ENCODE data around the gene NCOA1. TPM values are rescaled to one million over a fixed set of nuclear protein-coding genes. Genes with fewer than 3 reads are reported as not detected.
A peak's percentile ranks its signal among the peaks of the same experiment; 100 is the strongest.
"Not testable (repeated sequence)": the region's sequence is repeated elsewhere in the genome, so short reads cannot be mapped to it uniquely, and the experiment has no call there.

Gene NCOA1
- total RNA-seq, 2 donors from 2014 or later = 20.1 to 22.6 TPM

DNA sequence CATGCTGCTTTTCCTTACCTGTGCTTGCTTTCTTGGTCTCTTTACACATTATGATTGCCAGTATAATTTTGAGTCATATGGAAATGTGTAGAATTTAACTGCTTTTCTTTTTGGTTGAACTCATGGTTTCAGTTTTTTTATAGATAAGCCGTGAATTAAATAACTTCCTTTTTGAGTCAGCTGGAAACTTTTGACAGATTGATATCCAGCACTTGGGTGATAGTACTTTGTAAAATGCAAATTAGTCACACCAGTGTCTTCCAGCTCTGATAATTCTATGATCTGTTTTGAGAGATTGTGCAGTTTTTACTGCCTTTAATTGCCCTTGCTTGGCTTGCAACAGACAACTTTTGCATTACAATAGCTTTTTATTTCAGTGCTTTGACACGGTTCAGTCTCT is 86.4 kb downstream of the NCOA1 start:
- TF ChIP-seq, protein P1, sequence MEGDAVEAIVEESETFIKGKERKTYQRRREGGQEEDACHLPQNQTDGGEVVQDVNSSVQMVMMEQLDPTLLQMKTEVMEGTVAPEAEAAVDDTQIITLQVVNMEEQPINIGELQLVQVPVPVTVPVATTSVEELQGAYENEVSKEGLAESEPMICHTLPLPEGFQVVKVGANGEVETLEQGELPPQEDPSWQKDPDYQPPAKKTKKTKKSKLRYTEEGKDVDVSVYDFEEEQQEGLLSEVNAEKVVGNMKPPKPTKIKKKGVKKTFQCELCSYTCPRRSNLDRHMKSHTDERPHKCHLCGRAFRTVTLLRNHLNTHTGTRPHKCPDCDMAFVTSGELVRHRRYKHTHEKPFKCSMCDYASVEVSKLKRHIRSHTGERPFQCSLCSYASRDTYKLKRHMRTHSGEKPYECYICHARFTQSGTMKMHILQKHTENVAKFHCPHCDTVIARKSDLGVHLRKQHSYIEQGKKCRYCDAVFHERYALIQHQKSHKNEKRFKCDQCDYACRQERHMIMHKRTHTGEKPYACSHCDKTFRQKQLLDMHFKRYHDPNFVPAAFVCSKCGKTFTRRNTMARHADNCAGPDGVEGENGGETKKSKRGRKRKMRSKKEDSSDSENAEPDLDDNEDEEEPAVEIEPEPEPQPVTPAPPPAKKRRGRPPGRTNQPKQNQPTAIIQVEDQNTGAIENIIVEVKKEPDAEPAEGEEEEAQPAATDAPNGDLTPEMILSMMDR (conservative IDR thresholded peaks at IDR 0.05) = no peak
- Histone ChIP-seq H3K4me1 (ENCODE audit: control insufficient read depth, insufficient read depth, low read length) (no peaks in the 10 kb centered on the region), H3K36me3 (ENCODE audit: control insufficient read depth, insufficient read depth, low read length) (no peaks in the 10 kb centered on the region), H3K9ac (ENCODE audit: extremely low read depth, low read length, poor library complexity, severe bottlenecking) (no peak overlapping the region), H3K27ac (ENCODE audit: low read depth, low read length) (no peak overlapping the region), H3K4me3 (ENCODE audit: low read length) (no peak overlapping the region), H3K27me3 (ENCODE audit: control insufficient read depth, insufficient read depth, low read length, poor library complexity, severe bottlenecking) (peaks cover 14% of the 10 kb centered on the region), H3K9me3 (ENCODE audit: control insufficient read depth, low read length) (no peaks in the 10 kb centered on the region)
- peaks cover 10% of the 10 kb centered on the region for H3K27me3 Mint-ChIP-seq (ENCODE audit: insufficient read depth)
- H3K9me3 Mint-ChIP-seq = no peaks in the 10 kb centered on the region
- peaks cover 28% of the 10 kb centered on the region for H3K4me1 Mint-ChIP-seq
- H3K36me3 Mint-ChIP-seq (ENCODE audit: low read depth) = no peaks in the 10 kb centered on the region
- no peak overlapping the region for H3K4me3 Mint-ChIP-seq
- no peak for DNase-seq
- 79 to 81% methylated on average over 2 of the region's 2 CpGs for WGBS, 2 experiments (ENCODE audit: insufficient coverage in 1 of 2, insufficient read length in 1 of 2)
- H3K27ac Mint-ChIP-seq = no peak overlapping the region

DNA sequence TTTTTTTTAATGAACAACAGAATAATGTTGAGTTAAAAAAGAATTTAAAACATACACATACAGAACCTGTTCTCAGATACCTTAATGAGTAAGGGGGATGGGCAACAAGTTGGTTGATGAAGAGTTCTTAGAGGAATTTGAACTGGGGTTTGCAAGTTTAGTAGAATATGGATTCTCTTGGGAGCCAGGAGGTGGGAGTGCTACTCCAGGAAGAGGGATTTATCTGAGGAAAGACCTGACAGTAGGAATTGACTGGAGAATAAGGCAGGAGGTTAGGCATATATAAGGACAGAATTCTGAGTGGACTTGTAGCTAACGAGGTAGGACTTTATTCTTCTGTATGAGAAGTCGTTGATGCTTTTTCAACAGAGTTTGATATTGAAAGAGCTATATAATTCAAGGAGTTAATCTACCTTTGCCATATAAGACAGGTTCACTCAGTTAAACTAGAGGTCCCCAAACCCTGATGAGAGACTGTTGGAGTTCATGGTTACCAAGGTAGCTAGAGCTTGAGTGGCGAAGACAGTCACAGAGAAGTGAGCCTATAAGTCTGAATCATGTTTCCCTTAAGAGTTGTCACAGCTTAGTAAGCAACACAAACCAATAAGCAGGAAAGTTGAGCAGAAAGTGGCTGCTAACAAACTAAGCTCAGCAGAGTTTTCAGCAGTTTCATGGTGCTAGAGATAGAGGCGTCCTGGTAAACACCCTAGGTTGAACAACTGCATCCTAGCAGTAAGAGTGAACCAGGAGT is 88.2 kb downstream of the NCOA1 start:
- Histone ChIP-seq H3K36me3 (ENCODE audit: control insufficient read depth, insufficient read depth, low read length) (no peaks in the 10 kb centered on the region), H3K9me3 (ENCODE audit: control insufficient read depth, low read length) (no peaks in the 10 kb centered on the region), H3K4me3 (ENCODE audit: low read length) (no peak overlapping the region), H3K27ac (ENCODE audit: low read depth, low read length) (no peak overlapping the region), H3K4me1 (ENCODE audit: control insufficient read depth, insufficient read depth, low read length) (no peaks in the 10 kb centered on the region), H3K9ac (ENCODE audit: extremely low read depth, low read length, poor library complexity, severe bottlenecking) (no peak overlapping the region), H3K27me3 (ENCODE audit: control insufficient read depth, insufficient read depth, low read length, poor library complexity, severe bottlenecking) (no peaks in the 10 kb centered on the region)
- H3K36me3 Mint-ChIP-seq (ENCODE audit: low read depth) = no peaks in the 10 kb centered on the region
- 96 to 98% methylated on average over 4 of the region's 4 CpGs for WGBS, 2 experiments (ENCODE audit: insufficient coverage in 1 of 2, insufficient read length in 1 of 2)
- no peak overlapping the region for H3K4me3 Mint-ChIP-seq
- H3K27ac Mint-ChIP-seq = no peak overlapping the region
- DNase-seq = no peak
- H3K4me1 Mint-ChIP-seq = peaks cover 28% of the 10 kb centered on the region
- TF ChIP-seq, protein P1 (conservative IDR thresholded peaks at IDR 0.05) = peak; percentile 26
- H3K9me3 Mint-ChIP-seq = no peaks in the 10 kb centered on the region
- H3K27me3 Mint-ChIP-seq (ENCODE audit: insufficient read depth) = peaks cover 3% of the 10 kb centered on the region

DNA sequence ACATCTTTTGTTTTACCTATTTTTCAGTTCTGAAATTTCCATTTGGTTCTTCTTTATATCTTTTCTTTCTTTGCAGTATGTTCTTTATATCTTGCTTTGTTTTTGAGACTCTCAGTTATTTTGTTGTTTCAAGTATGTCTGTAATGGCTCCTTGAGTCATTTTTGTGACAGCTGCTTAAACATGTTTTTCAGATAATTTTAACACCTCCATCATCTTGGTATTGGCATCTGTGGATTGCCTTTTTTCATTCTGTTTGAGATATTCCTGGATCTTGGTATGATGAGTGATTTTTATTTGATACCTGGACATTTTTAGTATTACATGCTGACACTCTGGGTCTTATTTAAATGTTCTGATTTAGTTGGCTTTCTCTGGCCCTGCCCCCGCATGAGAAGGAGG is 89.5 kb downstream of the NCOA1 start:
- H3K9me3 ChIP-seq (ENCODE audit: control insufficient read depth, low read length) = no peaks in the 10 kb centered on the region
- Mint-ChIP-seq H3K4me1 (peaks cover 28% of the 10 kb centered on the region), H3K36me3 (ENCODE audit: low read depth) (no peaks in the 10 kb centered on the region), H3K27ac (no peak overlapping the region), H3K9me3 (no peaks in the 10 kb centered on the region), H3K4me3 (no peak overlapping the region), H3K27me3 (ENCODE audit: insufficient read depth) (no peaks in the 10 kb centered on the region)
- no peaks in the 10 kb centered on the region for H3K4me1 ChIP-seq (ENCODE audit: control insufficient read depth, insufficient read depth, low read length)
- H3K27ac ChIP-seq (ENCODE audit: low read depth, low read length) = no peak overlapping the region
- TF ChIP-seq, protein P1 (conservative IDR thresholded peaks at IDR 0.05) = no peak
- H3K36me3 ChIP-seq (ENCODE audit: control insufficient read depth, insufficient read depth, low read length) = no peaks in the 10 kb centered on the region
- 80 to 100% methylated on average over 1 of the region's 1 CpG for WGBS, 2 experiments (ENCODE audit: insufficient coverage in 1 of 2, insufficient read length in 1 of 2)
- DNase-seq = no peak
- no peaks in the 10 kb centered on the region for H3K27me3 ChIP-seq (ENCODE audit: control insufficient read depth, insufficient read depth, low read length, poor library complexity, severe bottlenecking)
- H3K4me3 ChIP-seq (ENCODE audit: low read length) = no peak overlapping the region
- no peak overlapping the region for H3K9ac ChIP-seq (ENCODE audit: extremely low read depth, low read length, poor library complexity, severe bottlenecking)

GRCh38 chr2:24581971-24582370 is 90.9 kb downstream of the NCOA1 start:
- peaks cover 23% of the 10 kb centered on the region for H3K4me1 Mint-ChIP-seq
- no CpG with 5 or more reads among the region's 1 CpG for WGBS, 2 experiments (ENCODE audit: insufficient coverage in 1 of 2, insufficient read length in 1 of 2)
- H3K4me3 ChIP-seq (ENCODE audit: low read length); H3K9me3 Mint-ChIP-seq; H3K27ac ChIP-seq (ENCODE audit: low read depth, low read length); H3K4me3 Mint-ChIP-seq; H3K27ac Mint-ChIP-seq; H3K36me3 Mint-ChIP-seq (ENCODE audit: low read depth); DNase-seq; H3K27me3 Mint-ChIP-seq (ENCODE audit: insufficient read depth); H3K27me3 ChIP-seq (ENCODE audit: control insufficient read depth, insufficient read depth, low read length, poor library complexity, severe bottlenecking); H3K4me1 ChIP-seq (ENCODE audit: control insufficient read depth, insufficient read depth, low read length); H3K9me3 ChIP-seq (ENCODE audit: control insufficient read depth, low read length); H3K9ac ChIP-seq (ENCODE audit: extremely low read depth, low read length, poor library complexity, severe bottlenecking); H3K36me3 ChIP-seq (ENCODE audit: control insufficient read depth, insufficient read depth, low read length): not testable (repeated sequence)

All from endodermal cell (in vitro differentiated cells).